HCT116 (cell line): Measurements from ENCODE around the gene SPOPL. TPM values are rescaled to one million over a fixed set of nuclear protein-coding genes. Genes with fewer than 3 reads are reported as not detected.

Experiments
- ATAC-seq: fragments of 200-7000 bp; cut with Tn5 transposase; 2 replicates; pipeline ENCODE4 v1.9.1; 2020; ENCODE audit warnings: mild to moderate bottlenecking, moderate library complexity
- BruUV-seq: library from RNA; stranded (reverse); fragments of 400-500 nt; replicated peaks from 2 replicates; lab custom pipeline; 2021; lab: Mats Ljungman, UMichigan
- CTCF ChIA-PET: fragments of 300-600 bp; sonication (Branson Sonifier 250); formaldehyde crosslinking; loops from one replicate; lab custom pipeline; 2021; ENCODE audit warnings: antibody characterized with exemption; lab: Charles Lee
- POLR2A ChIA-PET: fragments of 300-600, 350-600 bp; sonication (Branson Sonifier 250); formaldehyde crosslinking; loops from one replicate; lab custom pipeline; 2021; ENCODE audit warnings: antibody characterized with exemption; lab: Charles Lee
- RAD21 ChIA-PET, 2 experiments: fragments of 300-600 bp; sonication (Branson Sonifier 250); formaldehyde crosslinking; loops; one replicate each; lab custom pipeline; 2023; ENCODE audit warnings: low total read pairs in 2 of 2; ENCODE audit not compliant: uncharacterized antibody in 2 of 2, unreplicated experiment in 2 of 2, low non-redundant PET in 1 of 2; lab: Charles Lee
- DNase-seq: peaks from one replicate; pipeline ENCODE4 v3.0.0-alpha.2; 2010; ENCODE audit warnings: low read depth, low spot score
- H2AFZ ChIP-seq: fragments of 200-600 bp; shearing (Covaris generic), sonication (generic); 2 replicates; pipeline ENCODE4 v1.6.1; 2017; ENCODE audit warnings: low read depth, mixed run types, mixed read lengths, antibody characterized with exemption, low read length; ENCODE audit not compliant: poor library complexity, severe bottlenecking
- H3K27ac ChIP-seq: 2 replicates; pipeline ENCODE4 v1.5.1; 2012; ENCODE audit warnings: low read depth, low read length
- H3K27me3 ChIP-seq: fragments of 200-600 bp; sonication (generic); 2 replicates; pipeline ENCODE4 v1.6.1; 2016; ENCODE audit warnings: mixed run types, low read length, mixed read lengths; ENCODE audit not compliant: insufficient read depth
- H3K36me3 ChIP-seq, 2 experiments: fragments of 200-500 bp in 1 of 2; fragments of 200-600 bp in 1 of 2; sonication (Bioruptor generic) in 1 of 2; sonication (generic) in 1 of 2; 2 replicates each; pipeline versions ENCODE4 v1.5.1 to v1.6.1; 2014 to 2016; ENCODE audit warnings: low read length in 2 of 2, inconsistent platforms in 1 of 2, mixed read lengths in 1 of 2, mixed run types in 1 of 2; ENCODE audit not compliant: insufficient read depth in 2 of 2, control insufficient read depth in 1 of 2
- H3K4me1 ChIP-seq, 2 experiments: fragments of 200-600 bp in 1 of 2; sonication (generic) in 1 of 2; 2 replicates each; pipeline versions ENCODE4 v1.5.1 to v1.6.1; 2012 to 2017; ENCODE audit warnings: low read length in 2 of 2, inconsistent platforms in 1 of 2, mild to moderate bottlenecking in 1 of 2, mixed read lengths in 1 of 2, mixed run types in 1 of 2, moderate library complexity in 1 of 2; ENCODE audit not compliant: insufficient read depth in 2 of 2, control insufficient read depth in 1 of 2
- H3K4me2 ChIP-seq: fragments of 200-600 bp; sonication (generic); 2 replicates; pipeline ENCODE4 v1.6.1; 2017; ENCODE audit warnings: mixed run types, low read length, mixed read lengths
- H3K4me3 ChIP-seq, 2 experiments: fragments of 200-600 bp in 1 of 2; sonication (generic) in 1 of 2; replicated peaks in 1 of 2; 2 replicates each; pipeline ENCODE4 v1.5.1; 2011 to 2016; ENCODE audit warnings: low read length in 2 of 2, control low read depth in 1 of 2, low read depth in 1 of 2, mild to moderate bottlenecking in 1 of 2, mixed read lengths in 1 of 2, mixed run types in 1 of 2
- H3K79me2 ChIP-seq: fragments of 200-600 bp; sonication (generic); 2 replicates; pipeline ENCODE4 v1.6.1; 2017; ENCODE audit warnings: mild to moderate bottlenecking, mixed run types, low read length, moderate library complexity, mixed read lengths; ENCODE audit not compliant: insufficient read depth
- H3K9ac ChIP-seq: fragments of 200-600 bp; sonication (generic); 2 replicates; pipeline ENCODE4 v1.6.1; 2016; ENCODE audit warnings: low read length, mixed read lengths
- H3K9me2 ChIP-seq: fragments of 200-600 bp; sonication (generic), shearing (Covaris generic); 2 replicates; pipeline ENCODE4 v1.6.1; 2017; ENCODE audit warnings: mixed run types, mild to moderate bottlenecking, moderate library complexity; ENCODE audit not compliant: insufficient read depth
- H3K9me3 ChIP-seq, 2 experiments: fragments of 200-500 bp in 1 of 2; fragments of 200-600 bp in 1 of 2; sonication (Bioruptor generic) in 1 of 2; sonication (generic) in 1 of 2; 2 replicates each; pipeline ENCODE4 v1.6.1; 2014 to 2017; ENCODE audit warnings: low read length in 2 of 2, mixed read lengths in 2 of 2, inconsistent platforms in 1 of 2, low read depth in 1 of 2, mild to moderate bottlenecking in 1 of 2, mixed run types in 1 of 2, moderate library complexity in 1 of 2; ENCODE audit not compliant: control insufficient read depth in 1 of 2, insufficient read depth in 1 of 2
- H4K20me1 ChIP-seq: fragments of 200-600 bp; sonication (generic), shearing (Covaris generic); 2 replicates; pipeline ENCODE4 v1.6.1; 2017; ENCODE audit warnings: mixed run types, mild to moderate bottlenecking, moderate library complexity; ENCODE audit not compliant: insufficient read depth
- CEBPB ChIP-seq: IDR thresholded peaks from 2 replicates; pipeline ENCODE4 v1.6.1; 2012; ENCODE audit warnings: low read depth
- ELF1 ChIP-seq: IDR thresholded peaks from 2 replicates; pipeline ENCODE4 v1.6.1; 2012; ENCODE audit warnings: low read depth, borderline replicate concordance
- EZH2 ChIP-seq: fragments of 200-600 bp; sonication (generic); IDR thresholded peaks from 2 replicates; pipeline ENCODE4 v1.6.1; 2017; ENCODE audit warnings: antibody characterized with exemption, mixed run types
- FOSL1 ChIP-seq: IDR thresholded peaks from 2 replicates; pipeline ENCODE4 v1.6.1; 2012; ENCODE audit warnings: low read depth
- MAX ChIP-seq: IDR thresholded peaks from 2 replicates; pipeline ENCODE4 v1.6.1; 2012
- POLR2A ChIP-seq: IDR thresholded peaks from 2 replicates; pipeline ENCODE4 v1.7.0; 2011; ENCODE audit warnings: borderline replicate concordance; ENCODE audit not compliant: insufficient read depth, insufficient read length; ENCODE audit errors: extremely low read depth
- RAD21 ChIP-seq: IDR thresholded peaks from 2 replicates; pipeline ENCODE4 v1.6.1; 2012; ENCODE audit warnings: low read depth, mild to moderate bottlenecking
- SIN3A ChIP-seq: IDR thresholded peaks from 2 replicates; pipeline ENCODE4 v1.6.1; 2012; ENCODE audit warnings: low read depth
- SP1 ChIP-seq: IDR thresholded peaks from 2 replicates; pipeline ENCODE4 v1.6.1; 2012; ENCODE audit warnings: low read depth
- SRF ChIP-seq: IDR thresholded peaks from 2 replicates; pipeline ENCODE4 v1.6.1; 2012; ENCODE audit warnings: low read depth
- TCF7L2 ChIP-seq: IDR thresholded peaks from 2 replicates; pipeline ENCODE4 v1.7.0; 2011; ENCODE audit warnings: borderline replicate concordance, inconsistent platforms; ENCODE audit not compliant: insufficient read depth, insufficient read length; ENCODE audit errors: extremely low read depth
- YY1 ChIP-seq: IDR thresholded peaks from 2 replicates; pipeline ENCODE4 v1.6.1; 2011; ENCODE audit warnings: low read length, low read depth, moderate library complexity, mild to moderate bottlenecking; ENCODE audit not compliant: insufficient replicate concordance; ENCODE audit errors: extremely low read depth
- ZBTB33 ChIP-seq: IDR thresholded peaks from 2 replicates; pipeline ENCODE4 v1.6.1; 2011; ENCODE audit warnings: mild to moderate bottlenecking, low read length, moderate library complexity; ENCODE audit not compliant: insufficient replicate concordance; ENCODE audit errors: extremely low read depth
- ZNF274 ChIP-seq: fragments of 200-500 bp; sonication (Bioruptor generic); IDR thresholded peaks from 2 replicates; pipeline ENCODE4 v1.6.1; 2014; ENCODE audit warnings: mild to moderate bottlenecking, low read depth, low read length, inconsistent platforms
- intact Hi-C: fragments of 100-400 bp; cut with micrococcal nuclease; formaldehyde crosslinking; loops from 2 replicates; pipeline ENCODE4 v1.10.0; 2022
- total RNA-seq: library from RNA; stranded (reverse); gene quantifications from one replicate; pipeline ENCODE4 v1.2.1, GENCODE V29; 2021; ENCODE audit not compliant: unreplicated experiment

SPOPL gene
- total RNA-seq, 1 experiment from 2014 or later = 48.3 TPM

GRCh38 chr2:138516030-138516704 is 14.6 kb downstream of the SPOPL start:
- peaks cover 20% of the 10 kb centered on the region for H4K20me1 ChIP-seq
- TF ChIP-seq POLR2A = no peak
- TF ChIP-seq ELF1 = no peak
- TF ChIP-seq ZBTB33 = no peak
- no peak for TF ChIP-seq SIN3A
- no peak for TF ChIP-seq TCF7L2
- no peak for TF ChIP-seq EZH2
- TF ChIP-seq RAD21 = no peak
- no peak for TF ChIP-seq CEBPB
- no peak for TF ChIP-seq ZNF274
- TF ChIP-seq YY1 = no peak
- TF ChIP-seq MAX = no peak
- no peak for TF ChIP-seq SRF
- TF ChIP-seq SP1 = no peak
- no peak for TF ChIP-seq FOSL1
- TF ChIP-seq, all 23 proteins: peak for 0
- 0 out of 2 replicates have a peak, but pooled peaks have one; percentile 27 for ATAC-seq
- no peaks in the 10 kb centered on the region for H3K9me2 ChIP-seq
- no peaks in the 10 kb centered on the region for H3K36me3 ChIP-seq
- peaks cover 97% of the 10 kb centered on the region for H3K79me2 ChIP-seq
- peak overlapping the region; percentile 13; the same call in 1 of the 2 replicates for H3K4me2 ChIP-seq
- POLR2A ChIA-PET = interaction anchor here (1.1 kb wide), 1 partner anchor 15 kb away, joined by 3 read pairs; the partner anchor contains the start of gene SPOPL
- H3K27ac ChIP-seq = no peak overlapping the region
- H3K4me3 ChIP-seq = no peak overlapping the region
- no peak for DNase-seq
- H3K4me1 ChIP-seq = peaks cover 2 to 20% of the 10 kb centered on the region in 2 experiments; a peak in 2 of 4 replicates
- intact Hi-C loops = no loop called here
- RAD21 ChIA-PET = no interaction called here
- BruUV-seq = no TSS peak
- H3K27me3 ChIP-seq = no peaks in the 10 kb centered on the region
- CTCF ChIA-PET = no interaction called here
- no peak overlapping the region for H2AFZ ChIP-seq
- H3K9me3 ChIP-seq = no peaks in the 10 kb centered on the region
- no peak overlapping the region for H3K9ac ChIP-seq
